Measurements from ENCODE around the gene RGS3. TPM values are rescaled to one million over a fixed set of nuclear protein-coding genes. Genes with fewer than 3 reads are reported as not detected.

RGS3 gene
- total and polyA plus RNA-seq, 10 of the 15 experiments (the other 5 are each of a cell fraction or from before 2014, with no cell fraction given) = 2.9 to 138 (median 28.8) TPM

- ATAC-seq = no peak; the same call in 2 of the 3 replicates
- 53% methylated on average over 1 of the region's 1 CpG for WGBS (ENCODE audit: insufficient coverage, insufficient replicate concordance, low lambda C conversion rate, missing lambda C conversion rate)
- H4K20me1 ChIP-seq (ENCODE audit: control insufficient read depth, insufficient read depth) = no peaks in the 10 kb centered on the region
- no peak for TF ChIP-seq RELB (IDR thresholded peaks at IDR 0.05; ENCODE audit: low read depth)
- no peak for TF ChIP-seq TAF1 (IDR thresholded peaks at IDR 0.05; ENCODE audit: borderline replicate concordance, low read depth, low read length)
- TF ChIP-seq SREBF1 (IDR thresholded peaks at IDR 0.05; ENCODE audit: low read length) = no peak
- no peak for TF ChIP-seq MTA3 (IDR thresholded peaks at IDR 0.05; ENCODE audit: borderline replicate concordance, low read length)
- TF ChIP-seq KDM1A (IDR thresholded peaks at IDR 0.05; ENCODE audit: borderline replicate concordance) = no peak
- H3K4me1 ChIP-seq (ENCODE audit: control insufficient read depth, insufficient read depth, low read length) = no peaks in the 10 kb centered on the region
- H3K4me2 ChIP-seq (ENCODE audit: control insufficient read depth, insufficient read depth) = no peak overlapping the region
- H2AFZ ChIP-seq (ENCODE audit: control insufficient read depth, low read depth, low read length) = no peak overlapping the region
- ChIA-PET CTCF (no interaction called here), RAD21 (ENCODE audit: unreplicated experiment) (no interaction called here), POLR2A (no interaction called here), SMC1A (ENCODE audit: uncharacterized antibody, unreplicated experiment) (no interaction called here)
- no TSS peak for BruUV-seq (replicated peaks)
- no peak overlapping the region for H3K27ac ChIP-seq (ENCODE audit: control insufficient read depth, insufficient read depth)
- H3K79me2 ChIP-seq (ENCODE audit: control insufficient read depth, insufficient read depth, low read length) = no peaks in the 10 kb centered on the region
- no peaks in the 10 kb centered on the region for H3K27me3 ChIP-seq (replicated peaks in 1 of 2; ENCODE audit: control insufficient read depth in 2 of 2, insufficient read depth in 2 of 2, low read length in 1 of 2)
- H3K4me3 ChIP-seq = no peak overlapping the region
- H3K36me3 ChIP-seq (ENCODE audit: control insufficient read depth in 2 of 2, insufficient read depth in 2 of 2, low read length in 1 of 2) = no peaks in the 10 kb centered on the region
- no peak for FAIRE-seq
- DNase-seq (ENCODE audit: low read depth, low spot score) = no peak
- intact Hi-C loops (cut with micrococcal nuclease; ENCODE audit: unreplicated experiment) (no loop called here), in situ Hi-C loops (cut with MboI) (no loop called here)
- H3K9ac ChIP-seq (ENCODE audit: control insufficient read depth, insufficient read depth, low read length) = no peak overlapping the region
- no peaks in the 10 kb centered on the region for H3K9me3 ChIP-seq (replicated peaks; ENCODE audit: control insufficient read depth, insufficient read depth, low read length)
These were observed 35.4 kb upstream of the RGS3 start for GRCh38 chr9:113428062-113428615.

DNA sequence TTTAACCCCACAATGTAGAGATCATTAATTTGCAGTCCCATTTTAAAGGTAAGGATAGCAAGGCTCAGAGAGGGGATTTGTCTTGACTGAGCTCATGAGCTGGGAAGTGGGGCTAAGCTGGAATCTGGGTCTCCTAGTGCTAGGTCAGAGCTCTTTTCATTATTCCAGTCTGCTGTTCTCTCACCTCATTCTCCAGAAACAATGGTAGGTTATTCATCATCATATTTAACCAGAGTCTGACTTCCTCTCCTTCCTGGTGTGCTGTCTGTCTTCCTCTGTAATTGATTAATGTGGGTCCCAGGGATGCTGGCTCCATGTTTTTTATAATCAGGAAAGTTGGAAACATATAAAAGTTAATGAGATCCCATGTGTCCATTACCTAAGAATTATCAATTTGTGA lies 32.3 kb upstream of the RGS3 start:
- ChIA-PET SMC1A (ENCODE audit: uncharacterized antibody, unreplicated experiment) (interaction anchor here (1.0 to 1.2 kb wide), 3 partner anchors 14 to 226 kb away, joined by 3 read pairs; no protein-coding TSS in a partner anchor), RAD21 (ENCODE audit: unreplicated experiment) (no interaction called here), POLR2A (no interaction called here), CTCF (interaction anchor here (0.9 to 1.1 kb wide), 3 partner anchors 15 to 160 kb away, joined by 3 to 4 read pairs (median 3); no protein-coding TSS in a partner anchor)
- FAIRE-seq = no peak
- H3K36me3 ChIP-seq (ENCODE audit: control insufficient read depth in 2 of 2, insufficient read depth in 2 of 2, low read length in 1 of 2) = no peaks in the 10 kb centered on the region
- H3K27ac ChIP-seq (ENCODE audit: control insufficient read depth, insufficient read depth) = no peak overlapping the region
- no peaks in the 10 kb centered on the region for H3K27me3 ChIP-seq (replicated peaks in 1 of 2; ENCODE audit: control insufficient read depth in 2 of 2, insufficient read depth in 2 of 2, low read length in 1 of 2)
- no peaks in the 10 kb centered on the region for H3K79me2 ChIP-seq (ENCODE audit: control insufficient read depth, insufficient read depth, low read length)
- no peak overlapping the region for H3K4me3 ChIP-seq
- in situ Hi-C loops (cut with MboI) = no loop called here
- no TSS peak for BruUV-seq (replicated peaks)
- no peaks in the 10 kb centered on the region for H4K20me1 ChIP-seq (ENCODE audit: control insufficient read depth, insufficient read depth)
- no peak for ATAC-seq
- no peak overlapping the region for H3K4me2 ChIP-seq (ENCODE audit: control insufficient read depth, insufficient read depth)
- no peaks in the 10 kb centered on the region for H3K9me3 ChIP-seq (replicated peaks; ENCODE audit: control insufficient read depth, insufficient read depth, low read length)
- no peak overlapping the region for H2AFZ ChIP-seq (ENCODE audit: control insufficient read depth, low read depth, low read length)
- no peak overlapping the region for H3K9ac ChIP-seq (ENCODE audit: control insufficient read depth, insufficient read depth, low read length)
- no peaks in the 10 kb centered on the region for H3K4me1 ChIP-seq (ENCODE audit: control insufficient read depth, insufficient read depth, low read length)
- no peak for DNase-seq (ENCODE audit: low read depth, low spot score)
- intact Hi-C loops (cut with micrococcal nuclease; ENCODE audit: unreplicated experiment) = no loop called here
- TF ChIP-seq BMI1 (IDR thresholded peaks at IDR 0.05; ENCODE audit: borderline replicate concordance) (no peak), SREBF1 (IDR thresholded peaks at IDR 0.05; ENCODE audit: low read length) (no peak), MYC (IDR thresholded peaks at IDR 0.05; ENCODE audit: insufficient read depth, insufficient read length, insufficient replicate concordance, low read length, severe bottlenecking) (no peak), CEBPB (IDR thresholded peaks at IDR 0.05; ENCODE audit: borderline replicate concordance in 1 of 2, low read depth in 2 of 2, low read length in 2 of 2) (no peak), PML (IDR thresholded peaks at IDR 0.05; ENCODE audit: low read length) (no peak), LARP7 (IDR thresholded peaks at IDR 0.05) (no peak), NFIC (IDR thresholded peaks at IDR 0.05; ENCODE audit: low read depth, low read length) (no peak), TARDBP (IDR thresholded peaks at IDR 0.05; ENCODE audit: borderline replicate concordance) (no peak), YY1 (IDR thresholded peaks at IDR 0.05; ENCODE audit: low read depth, low read length) (no peak)
- TF ChIP-seq, protein P1, sequence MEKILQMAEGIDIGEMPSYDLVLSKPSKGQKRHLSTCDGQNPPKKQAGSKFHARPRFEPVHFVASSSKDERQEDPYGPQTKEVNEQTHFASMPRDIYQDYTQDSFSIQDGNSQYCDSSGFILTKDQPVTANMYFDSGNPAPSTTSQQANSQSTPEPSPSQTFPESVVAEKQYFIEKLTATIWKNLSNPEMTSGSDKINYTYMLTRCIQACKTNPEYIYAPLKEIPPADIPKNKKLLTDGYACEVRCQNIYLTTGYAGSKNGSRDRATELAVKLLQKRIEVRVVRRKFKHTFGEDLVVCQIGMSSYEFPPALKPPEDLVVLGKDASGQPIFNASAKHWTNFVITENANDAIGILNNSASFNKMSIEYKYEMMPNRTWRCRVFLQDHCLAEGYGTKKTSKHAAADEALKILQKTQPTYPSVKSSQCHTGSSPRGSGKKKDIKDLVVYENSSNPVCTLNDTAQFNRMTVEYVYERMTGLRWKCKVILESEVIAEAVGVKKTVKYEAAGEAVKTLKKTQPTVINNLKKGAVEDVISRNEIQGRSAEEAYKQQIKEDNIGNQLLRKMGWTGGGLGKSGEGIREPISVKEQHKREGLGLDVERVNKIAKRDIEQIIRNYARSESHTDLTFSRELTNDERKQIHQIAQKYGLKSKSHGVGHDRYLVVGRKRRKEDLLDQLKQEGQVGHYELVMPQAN (conservative IDR thresholded peaks at IDR 0.05) = no peak

Data from GM12878 (cell line).